GM20431 (cell line): Measurements from ENCODE around the gene ATP6V1F.

Experiments used
- in situ Hi-C: fragments of 300-500 bp; cut with MseI, MboI; formaldehyde crosslinking; loops from one replicate; pipeline ENCODE4 v1.15.0; 2020; ENCODE audit warnings: low sequenced_read_pairs; ENCODE audit not compliant: unreplicated experiment

ATP6V1F gene

DNA sequence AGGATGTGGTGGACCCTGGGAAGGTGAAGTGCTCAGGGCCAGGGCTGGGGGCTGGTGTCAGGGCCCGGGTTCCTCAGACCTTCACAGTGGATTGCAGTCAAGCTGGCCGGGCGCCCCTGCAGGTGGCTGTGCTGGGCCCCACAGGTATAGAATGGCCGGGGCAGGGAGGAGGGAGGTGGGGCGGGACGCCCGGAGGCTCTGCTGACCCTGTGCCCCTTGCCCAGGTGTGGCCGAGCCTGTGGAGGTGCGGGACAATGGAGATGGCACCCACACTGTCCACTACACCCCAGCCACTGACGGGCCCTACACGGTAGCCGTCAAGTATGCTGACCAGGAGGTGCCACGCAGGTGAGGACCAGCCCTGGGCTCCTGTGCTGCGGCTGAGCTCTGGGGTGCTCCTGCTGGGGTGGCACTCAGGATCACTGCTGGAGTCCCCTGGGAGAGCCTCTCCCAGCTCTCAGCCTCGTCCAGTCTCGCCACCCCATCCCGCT is 14.9 kb upstream of the ATP6V1F start:
- in situ Hi-C loops: no loop called here

DNA sequence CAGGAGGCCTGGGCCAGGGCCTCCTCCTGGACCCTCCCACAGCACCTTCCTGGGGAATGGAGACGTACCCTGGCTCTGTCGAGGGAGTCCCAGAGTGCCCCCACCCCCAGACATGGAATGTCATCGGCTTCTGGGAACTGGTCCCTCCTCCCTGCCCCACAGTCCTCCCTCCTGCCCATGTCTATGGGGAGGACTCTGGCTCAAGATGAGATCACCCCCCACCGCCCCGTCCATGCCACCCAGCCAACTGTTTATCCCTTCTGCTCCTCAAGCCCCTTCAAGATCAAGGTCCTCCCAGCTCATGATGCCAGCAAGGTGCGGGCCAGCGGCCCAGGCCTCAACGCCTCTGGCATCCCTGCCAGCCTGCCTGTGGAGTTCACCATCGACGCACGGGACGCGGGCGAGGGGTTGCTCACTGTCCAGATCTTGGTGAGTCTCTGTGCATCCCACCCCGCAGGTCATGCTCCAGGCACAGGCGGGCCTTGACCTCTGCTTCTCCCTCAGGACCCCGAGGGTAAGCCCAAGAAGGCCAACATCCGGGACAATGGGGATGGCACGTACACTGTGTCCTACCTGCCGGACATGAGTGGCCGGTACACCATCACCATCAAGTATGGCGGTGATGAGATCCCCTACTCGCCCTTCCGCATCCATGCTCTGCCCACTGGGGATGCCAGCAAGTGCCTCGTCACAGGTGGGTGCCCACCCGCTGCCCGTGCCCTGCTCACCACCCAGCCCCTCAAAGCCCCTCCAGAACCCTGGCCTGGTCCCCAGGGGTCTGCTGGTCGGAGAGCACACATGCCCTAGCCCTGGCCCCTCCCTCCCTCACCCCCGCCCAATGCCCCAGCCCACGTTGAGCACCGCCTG is 14.1 kb upstream of the ATP6V1F start:
- in situ Hi-C loops: no loop called here

DNA sequence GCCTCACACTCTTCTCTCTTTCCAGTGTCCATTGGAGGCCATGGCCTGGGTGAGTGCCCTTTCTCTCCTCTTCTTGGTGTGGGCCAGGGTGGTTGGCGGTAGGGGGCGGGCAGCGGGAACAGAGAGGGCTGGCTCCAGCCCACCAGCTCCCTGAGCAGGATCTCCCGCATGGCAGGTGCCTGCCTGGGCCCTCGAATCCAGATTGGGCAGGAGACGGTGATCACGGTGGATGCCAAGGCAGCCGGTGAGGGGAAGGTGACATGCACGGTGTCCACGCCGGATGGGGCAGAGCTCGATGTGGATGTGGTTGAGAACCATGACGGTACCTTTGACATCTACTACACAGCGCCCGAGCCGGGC is 13.5 kb upstream of the ATP6V1F start:
- in situ Hi-C loops: no loop called here

DNA sequence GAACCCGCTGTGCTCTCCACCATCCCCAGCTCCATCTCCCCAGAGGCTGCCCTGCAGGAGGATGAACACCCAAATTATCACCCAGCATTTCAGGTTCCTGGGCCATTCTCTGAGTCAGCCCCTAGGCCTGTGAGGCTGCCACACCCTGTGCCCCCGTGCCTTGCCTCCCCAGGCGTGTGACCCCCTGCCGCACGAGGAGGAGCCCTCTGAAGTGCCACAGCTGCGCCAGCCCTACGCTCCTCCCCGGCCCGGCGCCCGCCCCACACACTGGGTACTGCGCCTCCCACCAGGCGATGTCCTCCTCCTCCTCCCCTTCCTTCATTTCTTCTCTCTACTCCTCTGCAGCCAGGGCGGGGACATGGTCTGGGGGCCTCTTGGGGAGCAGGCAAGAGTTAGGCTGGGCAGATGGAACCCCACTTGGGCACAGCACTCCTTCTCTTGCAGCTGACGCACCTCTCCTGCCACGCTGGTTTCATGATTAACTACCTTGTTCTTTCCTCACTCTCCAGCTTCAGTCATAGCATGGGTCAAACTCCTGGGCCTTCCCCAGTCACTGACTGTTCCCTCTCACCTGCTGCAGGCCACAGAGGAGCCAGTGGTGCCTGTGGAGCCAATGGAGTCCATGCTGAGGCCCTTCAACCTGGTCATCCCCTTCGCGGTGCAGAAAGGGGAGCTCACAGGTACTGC is 12.7 kb upstream of the ATP6V1F start:
- in situ Hi-C loops: no loop called here

DNA sequence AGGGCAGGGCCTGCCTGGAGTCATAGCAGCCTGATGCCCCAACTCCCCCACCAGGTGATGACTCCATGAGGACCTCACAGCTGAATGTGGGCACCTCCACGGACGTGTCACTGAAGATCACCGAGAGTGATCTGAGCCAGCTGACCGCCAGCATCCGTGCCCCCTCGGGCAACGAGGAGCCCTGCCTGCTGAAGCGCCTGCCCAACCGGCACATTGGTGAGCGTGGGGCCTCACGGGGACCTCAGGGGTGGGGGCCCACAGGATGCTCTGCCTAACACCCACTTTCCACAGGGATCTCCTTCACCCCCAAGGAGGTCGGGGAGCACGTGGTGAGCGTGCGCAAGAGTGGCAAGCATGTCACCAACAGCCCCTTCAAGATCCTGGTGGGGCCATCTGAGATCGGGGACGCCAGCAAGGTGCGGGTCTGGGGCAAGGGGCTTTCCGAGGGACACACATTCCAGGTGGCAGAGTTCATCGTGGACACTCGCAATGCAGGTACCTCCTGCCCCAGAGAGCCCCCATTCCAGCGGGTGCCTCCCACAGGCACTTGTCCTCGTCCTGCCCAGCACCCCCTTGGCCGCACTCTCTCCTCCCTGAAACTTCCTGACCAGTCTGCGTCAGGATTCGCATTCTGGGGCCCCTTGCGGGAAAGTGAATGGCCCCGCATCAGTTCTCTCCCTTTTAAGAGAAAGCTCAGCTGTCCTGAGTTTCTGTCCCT is 10.0 kb upstream of the ATP6V1F start:
- in situ Hi-C loops: no loop called here

DNA sequence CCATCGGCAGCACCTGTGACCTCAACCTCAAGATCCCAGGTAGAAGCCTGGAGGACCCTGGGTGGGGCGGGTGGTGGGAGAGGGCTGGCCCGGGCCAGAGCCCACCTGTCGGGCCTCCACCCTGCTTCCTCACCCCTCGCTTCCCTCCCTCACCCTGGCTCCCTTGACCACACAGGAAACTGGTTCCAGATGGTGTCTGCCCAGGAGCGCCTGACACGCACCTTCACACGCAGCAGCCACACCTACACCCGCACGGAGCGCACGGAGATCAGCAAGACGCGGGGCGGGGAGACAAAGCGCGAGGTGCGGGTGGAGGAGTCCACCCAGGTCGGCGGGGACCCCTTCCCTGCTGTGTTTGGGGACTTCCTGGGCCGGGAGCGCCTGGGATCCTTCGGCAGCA is 8.9 kb upstream of the ATP6V1F start:
- in situ Hi-C loops: no loop called here

DNA sequence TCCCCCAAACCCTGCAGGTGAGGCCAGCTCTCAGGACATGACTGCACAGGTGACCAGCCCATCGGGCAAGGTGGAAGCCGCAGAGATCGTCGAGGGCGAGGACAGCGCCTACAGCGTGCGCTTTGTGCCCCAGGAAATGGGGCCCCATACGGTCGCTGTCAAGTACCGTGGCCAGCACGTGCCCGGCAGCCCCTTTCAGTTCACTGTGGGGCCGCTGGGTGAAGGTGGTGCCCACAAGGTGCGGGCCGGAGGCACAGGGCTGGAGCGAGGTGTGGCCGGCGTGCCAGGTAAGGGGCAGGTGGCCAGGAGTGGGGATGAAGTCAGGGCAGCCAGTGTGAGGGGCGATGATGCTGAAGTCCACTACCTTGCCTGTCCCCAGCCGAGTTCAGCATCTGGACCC is 8.3 kb upstream of the ATP6V1F start:
- in situ Hi-C loops: no loop called here

DNA sequence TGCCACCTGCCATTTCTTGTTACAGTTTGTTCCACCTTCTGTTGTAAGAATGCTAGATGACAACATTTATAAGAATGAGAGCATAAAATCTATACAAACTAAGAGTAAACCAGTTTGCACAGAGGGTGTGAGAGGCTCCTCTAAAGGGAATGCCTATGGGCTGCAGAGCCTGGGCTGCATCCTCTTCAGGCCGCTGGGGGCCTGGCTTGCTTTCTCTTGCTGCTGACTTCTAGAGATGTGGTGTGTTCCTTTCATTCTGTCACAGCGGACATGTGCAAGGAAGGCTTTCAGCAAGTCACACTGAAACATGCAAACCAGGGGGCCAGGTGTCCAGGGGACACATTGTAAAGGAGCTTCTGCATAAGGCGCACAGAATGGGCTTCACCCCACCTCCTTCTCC is 7.1 kb upstream of the ATP6V1F start:
- in situ Hi-C loops: no loop called here

DNA sequence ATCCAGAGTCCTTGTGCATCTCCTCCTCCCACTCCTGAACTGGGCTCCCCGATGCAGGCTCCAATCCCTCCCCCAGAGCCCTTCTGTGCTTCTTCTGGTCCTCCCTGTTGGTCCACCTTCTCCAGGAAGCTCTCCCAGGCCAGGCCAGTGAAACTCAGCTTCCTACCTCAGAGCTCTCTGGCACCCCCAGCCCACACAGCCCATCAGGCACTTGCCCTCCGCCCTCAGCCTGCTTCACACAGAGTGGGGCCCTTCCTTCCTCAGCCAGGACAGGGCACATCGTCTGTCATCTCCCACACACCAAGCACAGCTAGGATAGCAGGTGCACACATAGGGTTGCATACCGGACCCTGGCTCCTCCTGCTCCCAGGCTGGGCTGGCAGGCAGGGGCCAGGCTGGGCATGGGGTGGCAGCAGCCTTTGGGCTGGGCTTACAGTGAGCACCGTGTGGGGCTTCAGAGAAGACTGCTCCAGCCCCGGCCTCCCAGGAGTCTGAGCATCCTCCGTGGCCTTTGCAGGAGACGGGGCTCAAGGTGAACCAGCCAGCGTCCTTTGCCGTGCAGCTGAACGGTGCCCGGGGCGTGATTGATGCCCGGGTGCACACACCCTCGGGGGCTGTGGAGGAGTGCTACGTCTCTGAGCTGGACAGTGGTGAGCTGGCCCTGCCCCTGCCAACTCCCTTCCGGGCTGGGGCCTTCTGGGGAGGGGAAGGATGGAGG is 6.5 kb upstream of the ATP6V1F start:
- in situ Hi-C loops: no loop called here

DNA sequence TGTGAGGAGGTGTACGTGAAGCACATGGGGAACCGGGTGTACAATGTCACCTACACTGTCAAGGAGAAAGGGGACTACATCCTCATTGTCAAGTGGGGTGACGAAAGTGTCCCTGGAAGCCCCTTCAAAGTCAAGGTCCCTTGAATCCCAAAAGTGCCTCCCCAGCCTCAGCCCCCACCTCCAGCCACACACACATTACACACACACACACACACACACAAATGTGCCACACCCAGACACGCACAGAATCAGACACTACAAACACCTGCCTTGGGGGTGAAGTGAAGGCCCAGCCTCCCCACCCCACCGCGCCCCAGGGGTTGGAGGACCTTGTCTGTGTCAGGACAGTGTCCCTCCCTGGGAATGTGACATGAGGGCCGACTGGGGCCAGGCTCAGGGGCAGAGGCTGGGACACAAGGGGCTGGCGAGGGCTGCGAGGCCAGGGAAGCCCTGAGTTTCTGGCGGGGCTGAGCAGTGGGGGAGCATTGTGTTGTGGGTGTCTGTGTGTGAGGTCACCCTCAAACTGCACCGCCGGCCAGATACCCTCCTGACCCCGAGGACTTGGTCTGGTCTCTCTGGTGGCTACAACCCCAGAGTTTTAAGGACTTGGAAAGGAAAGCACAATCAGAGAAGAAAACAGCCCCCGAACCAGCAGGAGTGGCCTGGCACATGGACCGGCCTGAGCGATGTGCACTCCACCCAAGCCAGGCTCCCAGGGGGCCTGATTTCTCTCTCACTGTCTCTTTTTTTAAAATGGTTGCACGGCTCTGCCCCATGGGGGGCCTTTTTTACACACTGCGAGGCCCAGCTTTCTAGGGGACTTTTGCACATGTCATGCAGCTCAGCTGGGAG is 4.0 kb upstream of the ATP6V1F start:
- in situ Hi-C loops: no loop called here

DNA sequence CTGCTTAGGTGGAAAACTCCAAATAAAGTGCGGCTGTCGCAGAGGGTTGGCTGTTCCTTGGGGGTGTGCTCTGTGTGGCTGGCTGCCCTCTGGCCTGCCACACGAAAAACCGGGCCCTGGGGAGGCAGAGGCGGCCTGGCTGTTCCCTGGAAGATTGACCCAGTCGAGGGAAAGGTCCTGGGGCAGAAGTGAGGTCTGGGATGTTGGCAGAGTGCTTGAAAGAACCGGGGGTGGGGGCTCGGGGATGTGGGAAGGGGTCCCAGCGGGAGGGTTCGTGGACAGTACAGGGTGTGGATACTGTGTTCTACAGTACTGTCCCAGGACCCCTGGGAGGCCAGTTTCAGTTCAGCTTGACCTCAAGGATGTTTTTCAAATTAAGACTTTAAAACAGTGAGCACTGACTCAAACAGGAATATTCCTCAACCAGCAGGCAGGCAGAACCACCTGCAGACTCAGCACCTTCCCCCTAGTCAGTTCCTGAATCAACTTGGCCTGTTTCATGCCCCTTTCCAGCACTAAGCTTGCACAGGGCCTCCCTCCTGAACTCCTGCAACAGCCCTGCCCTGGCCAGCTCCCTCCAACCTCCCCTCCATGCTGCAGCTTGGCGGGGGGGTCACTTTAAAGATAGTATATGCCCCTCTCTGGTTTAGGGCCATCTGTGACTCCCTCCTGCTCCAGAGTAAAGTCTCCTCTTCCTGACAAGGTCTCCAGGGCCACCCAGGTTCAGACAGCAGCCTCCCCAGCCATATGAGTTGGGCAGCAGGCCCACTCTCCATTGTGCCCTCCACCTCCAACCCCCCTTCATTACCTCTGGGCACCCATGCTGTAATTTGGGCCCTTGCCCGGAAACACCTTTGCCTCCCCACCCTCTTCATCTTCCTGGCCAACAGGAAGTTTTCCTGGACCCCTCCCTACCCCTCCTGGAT is 3.2 kb upstream of the ATP6V1F start:
- in situ Hi-C loops: no loop called here

DNA sequence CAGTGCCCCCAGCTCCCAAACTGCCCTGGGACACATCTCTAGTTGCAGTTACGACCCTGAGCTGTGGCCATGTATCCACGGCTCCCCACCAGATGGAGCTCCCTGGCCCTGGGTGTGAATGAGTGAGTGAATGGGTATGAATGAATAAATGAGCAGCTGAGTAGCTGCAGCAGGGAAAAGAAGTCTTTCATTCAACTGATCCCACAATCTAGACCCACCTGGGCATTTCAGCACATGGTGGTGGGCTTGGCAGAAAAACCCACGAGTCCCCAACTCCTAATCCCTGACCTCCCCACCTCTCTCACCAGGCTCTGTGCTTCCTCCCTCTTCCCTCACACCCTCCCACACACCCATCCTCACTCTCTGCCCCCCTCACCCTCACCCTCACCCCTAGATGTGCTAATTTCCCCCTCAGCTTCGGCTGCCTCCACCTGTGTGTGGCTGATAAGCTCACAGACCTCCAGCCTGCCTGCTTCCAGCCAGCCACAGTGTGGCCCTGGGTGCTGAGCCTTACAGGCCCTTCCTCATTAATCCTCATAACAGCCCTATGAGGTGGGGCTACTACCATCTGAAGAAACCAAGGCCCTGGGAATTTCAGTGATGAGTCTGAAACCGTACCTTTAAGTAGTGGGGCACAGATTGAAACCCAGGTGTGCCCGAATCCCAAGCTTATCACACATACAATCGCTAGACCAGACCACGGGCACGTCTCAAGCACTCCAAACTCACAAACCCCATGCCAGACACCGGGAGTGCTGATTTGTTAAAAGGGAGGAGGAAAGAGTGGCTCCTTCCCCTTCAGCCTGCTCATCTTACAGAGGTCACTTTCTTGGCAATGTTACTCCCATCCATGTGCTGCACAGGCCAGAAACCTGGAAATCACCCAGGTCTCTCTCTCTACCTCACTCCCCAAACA is 2.2 kb upstream of the ATP6V1F start:
- in situ Hi-C loops: no loop called here

DNA sequence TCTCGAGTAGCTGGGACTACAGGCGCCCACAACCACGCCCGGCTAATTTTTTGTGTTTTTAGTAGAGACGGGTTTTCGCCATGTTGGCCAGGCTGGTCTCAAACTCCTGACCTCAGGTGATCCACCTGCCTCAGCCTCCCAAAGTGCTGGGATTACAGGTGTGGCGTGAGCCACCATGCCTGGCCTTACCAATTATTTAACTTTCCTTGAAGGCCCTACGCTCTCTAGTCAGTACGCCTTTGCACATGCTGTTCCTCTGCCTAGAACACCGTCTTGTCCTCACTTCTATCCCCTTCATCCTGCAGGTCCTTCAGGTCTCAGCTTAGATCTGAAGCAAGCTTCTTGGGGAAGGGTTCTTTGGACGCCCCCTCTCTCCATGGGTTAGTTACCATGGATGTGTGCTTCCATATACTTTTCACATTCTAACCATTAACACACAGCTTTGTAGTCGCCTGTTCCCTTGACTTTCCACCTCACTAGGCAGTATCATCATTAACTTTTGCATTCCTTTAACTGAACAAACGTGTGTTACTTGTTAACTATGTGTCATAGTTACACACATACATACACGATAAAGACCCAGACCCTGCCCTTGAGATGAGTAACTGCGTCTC is 592 bp upstream of the ATP6V1F start:
- in situ Hi-C loops: no loop called here

DNA sequence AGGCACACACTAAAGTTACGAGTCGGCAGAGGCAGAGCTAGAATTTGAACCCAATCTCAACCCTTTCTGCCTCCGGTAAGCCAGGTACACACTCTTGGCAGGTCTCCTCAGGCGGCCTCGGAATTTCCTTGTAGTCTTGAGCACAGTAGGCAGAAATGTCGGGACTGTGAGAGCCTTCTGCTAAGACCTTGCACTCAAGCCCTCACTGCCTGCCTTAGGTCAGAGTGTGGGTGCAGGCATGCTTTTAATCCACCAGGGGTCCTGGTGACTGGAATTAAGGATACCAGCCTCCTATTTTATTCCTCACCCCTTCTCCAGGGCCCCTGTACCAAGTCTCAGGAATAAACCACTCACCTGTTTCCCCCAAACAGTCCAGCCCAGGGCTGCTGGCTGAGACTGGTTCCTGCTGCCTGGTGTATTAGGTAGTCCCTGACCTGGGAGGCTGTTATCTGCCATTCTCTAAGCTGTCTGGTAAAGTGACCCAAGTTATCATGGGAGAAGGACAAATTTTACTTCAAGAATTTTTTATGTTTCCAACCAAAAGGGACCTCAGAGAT is 855 bp downstream of the ATP6V1F start:
- in situ Hi-C loops: no loop called here

DNA sequence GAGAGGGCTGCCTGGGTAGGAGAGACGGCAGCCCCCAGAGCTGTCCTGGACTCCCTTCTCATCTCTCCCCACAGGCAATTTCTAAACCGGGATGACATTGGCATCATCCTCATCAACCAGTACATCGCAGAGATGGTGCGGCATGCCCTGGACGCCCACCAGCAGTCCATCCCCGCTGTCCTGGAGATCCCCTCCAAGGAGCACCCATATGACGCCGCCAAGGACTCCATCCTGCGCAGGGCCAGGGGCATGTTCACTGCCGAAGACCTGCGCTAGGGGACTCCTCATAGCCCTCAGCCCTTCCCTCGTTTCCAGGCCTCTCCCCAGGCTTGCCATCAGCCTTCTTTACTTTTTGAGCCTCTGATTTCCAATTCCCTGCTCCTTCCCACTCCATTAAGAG is 2.6 kb downstream of the ATP6V1F start:
- in situ Hi-C loops: no loop called here

DNA sequence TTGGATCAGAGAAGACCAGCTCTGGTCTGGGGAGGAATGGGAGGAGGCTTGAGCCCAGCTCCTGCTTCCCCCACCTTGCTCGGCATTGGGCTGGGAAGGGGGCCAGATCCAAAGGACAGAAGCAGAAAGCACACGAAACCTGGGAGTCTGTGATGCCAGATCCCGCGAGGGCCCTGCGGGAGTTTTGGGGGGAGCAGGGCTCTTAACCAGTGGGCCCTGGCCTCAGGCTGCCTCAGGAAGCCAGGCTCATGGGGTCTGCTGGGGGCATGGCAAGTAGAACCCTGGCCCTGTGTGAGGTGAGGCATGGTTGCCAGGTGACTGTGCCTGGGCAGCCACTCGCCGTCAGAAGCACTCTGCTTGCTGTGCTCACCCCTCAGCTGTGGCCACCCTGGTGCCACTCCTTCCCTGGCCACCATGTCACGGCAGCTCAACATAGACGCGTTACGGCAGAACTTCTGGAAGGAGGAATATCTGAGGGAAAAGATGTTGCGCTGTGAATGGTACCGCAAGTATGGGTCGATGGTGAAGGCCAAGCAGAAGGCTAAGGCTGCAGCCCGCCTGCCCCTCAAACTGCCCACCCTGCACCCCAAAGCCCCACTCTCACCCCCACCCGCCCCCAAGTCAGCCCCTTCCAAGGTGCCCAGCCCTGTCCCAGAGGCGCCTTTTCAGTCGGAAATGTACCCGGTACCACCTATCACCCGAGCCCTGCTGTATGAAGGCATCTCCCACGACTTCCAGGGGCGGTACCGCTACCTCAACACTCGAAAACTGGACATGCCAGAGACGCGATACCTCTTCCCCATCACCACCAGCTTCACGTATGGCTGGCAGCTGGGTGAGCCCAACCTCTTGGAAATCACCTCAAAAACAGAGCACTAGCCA is 3.6 kb downstream of the ATP6V1F start:
- in situ Hi-C loops: no loop called here
